22Rv1 (cell line): ENCODE data around the gene ZNF860.

Experiments used
- H3K27ac ChIP-seq: fragments of 450-650 bp; 2 replicates; pipeline ENCODE4 v1.5.1; 2017
- ZFX ChIP-seq: fragments of 450-650 bp; IDR thresholded peaks from 2 replicates; pipeline ENCODE4 v1.6.1; 2017; ENCODE audit warnings: antibody characterized with exemption, borderline replicate concordance
- TF ChIP-seq, protein P1 (sequence below): fragments of 450-650 bp; IDR thresholded peaks from 2 replicates; pipeline ENCODE4 v1.5.1; 2017; ENCODE audit warnings: mild to moderate bottlenecking

Gene ZNF860

DNA sequence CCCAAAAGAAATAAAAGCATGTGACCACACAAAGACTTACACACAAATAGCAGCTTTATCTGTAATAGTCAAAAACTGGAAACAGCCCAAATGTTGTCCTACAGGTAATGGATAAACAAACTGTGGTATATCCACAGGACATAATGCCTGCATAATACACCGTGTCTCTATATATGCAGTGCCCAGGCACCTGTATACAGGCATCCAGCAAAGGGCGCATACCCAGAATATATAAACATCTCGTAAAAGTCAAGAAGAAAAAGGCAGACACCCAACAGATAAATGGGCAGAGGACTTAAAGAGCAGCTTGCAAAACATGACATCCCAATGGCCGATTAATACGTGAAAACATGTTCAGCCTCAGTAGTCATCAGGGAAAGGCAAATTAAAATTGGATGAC is 7.7 kb upstream of the ZNF860 start:
- no peak overlapping the region for H3K27ac ChIP-seq
- no peak for TF ChIP-seq ZFX
- TF ChIP-seq, protein P1, sequence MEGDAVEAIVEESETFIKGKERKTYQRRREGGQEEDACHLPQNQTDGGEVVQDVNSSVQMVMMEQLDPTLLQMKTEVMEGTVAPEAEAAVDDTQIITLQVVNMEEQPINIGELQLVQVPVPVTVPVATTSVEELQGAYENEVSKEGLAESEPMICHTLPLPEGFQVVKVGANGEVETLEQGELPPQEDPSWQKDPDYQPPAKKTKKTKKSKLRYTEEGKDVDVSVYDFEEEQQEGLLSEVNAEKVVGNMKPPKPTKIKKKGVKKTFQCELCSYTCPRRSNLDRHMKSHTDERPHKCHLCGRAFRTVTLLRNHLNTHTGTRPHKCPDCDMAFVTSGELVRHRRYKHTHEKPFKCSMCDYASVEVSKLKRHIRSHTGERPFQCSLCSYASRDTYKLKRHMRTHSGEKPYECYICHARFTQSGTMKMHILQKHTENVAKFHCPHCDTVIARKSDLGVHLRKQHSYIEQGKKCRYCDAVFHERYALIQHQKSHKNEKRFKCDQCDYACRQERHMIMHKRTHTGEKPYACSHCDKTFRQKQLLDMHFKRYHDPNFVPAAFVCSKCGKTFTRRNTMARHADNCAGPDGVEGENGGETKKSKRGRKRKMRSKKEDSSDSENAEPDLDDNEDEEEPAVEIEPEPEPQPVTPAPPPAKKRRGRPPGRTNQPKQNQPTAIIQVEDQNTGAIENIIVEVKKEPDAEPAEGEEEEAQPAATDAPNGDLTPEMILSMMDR = no peak

DNA sequence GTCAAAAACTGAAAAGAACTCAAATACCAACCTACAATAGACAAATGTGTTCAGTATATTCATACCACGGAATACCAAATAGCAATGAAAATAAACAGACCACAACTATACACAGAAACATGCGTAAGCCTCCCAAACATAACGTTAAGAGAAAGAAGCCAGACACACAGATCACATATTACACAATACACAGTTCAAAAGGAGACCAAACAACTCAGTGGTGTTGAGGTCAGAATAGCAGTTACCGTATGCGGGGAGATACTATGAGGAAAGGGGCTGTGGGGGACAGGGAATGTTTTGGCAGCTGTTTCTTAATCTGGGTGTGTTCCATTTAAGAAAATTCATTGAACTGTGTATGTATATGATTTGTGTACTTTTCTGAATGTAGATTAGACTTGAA is 7.1 kb upstream of the ZNF860 start:
- TF ChIP-seq, protein P1 = no peak
- TF ChIP-seq ZFX = no peak
- H3K27ac ChIP-seq = no peak overlapping the region

DNA sequence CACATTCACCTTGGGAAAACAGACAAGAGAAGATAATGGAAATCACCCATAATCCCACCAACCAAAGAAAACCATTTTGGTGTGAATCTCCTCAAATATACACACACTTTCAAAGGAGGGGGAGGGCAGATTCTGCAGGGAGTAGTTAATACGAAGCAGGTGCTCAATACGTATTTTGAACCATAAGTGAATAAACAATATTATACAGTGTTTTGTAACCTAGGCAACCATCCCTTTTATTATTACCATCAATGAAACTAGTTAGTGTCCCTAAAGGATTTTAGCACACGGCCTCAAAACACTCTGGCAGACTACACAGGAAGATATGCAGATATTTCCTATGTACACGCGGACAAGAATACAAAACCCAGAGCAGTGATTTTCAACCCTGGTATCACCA is 6.6 kb upstream of the ZNF860 start:
- no peak overlapping the region for H3K27ac ChIP-seq
- TF ChIP-seq, protein P1 = no peak
- no peak for TF ChIP-seq ZFX

DNA sequence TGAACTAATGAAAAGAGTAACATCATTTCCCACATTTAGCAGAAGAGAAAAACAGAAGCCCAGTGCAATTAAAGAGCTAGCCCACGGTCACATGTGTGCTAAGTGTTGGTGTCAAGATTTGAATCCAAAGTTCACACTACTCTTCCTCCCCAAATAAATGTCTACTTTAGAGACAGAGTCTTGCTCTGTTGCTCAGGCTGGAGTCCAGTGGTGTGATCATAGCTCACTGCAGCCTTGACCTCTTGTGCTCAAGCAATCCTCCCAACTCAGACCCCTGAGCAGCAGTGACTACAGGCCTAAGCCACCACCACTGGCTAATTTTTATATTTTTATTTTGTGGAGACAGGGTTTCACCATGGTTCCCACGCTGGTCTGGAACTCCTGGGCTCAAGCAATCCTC is 5.2 kb upstream of the ZNF860 start:
- TF ChIP-seq ZFX = no peak
- TF ChIP-seq, protein P1 = no peak
- H3K27ac ChIP-seq = no peak overlapping the region

DNA sequence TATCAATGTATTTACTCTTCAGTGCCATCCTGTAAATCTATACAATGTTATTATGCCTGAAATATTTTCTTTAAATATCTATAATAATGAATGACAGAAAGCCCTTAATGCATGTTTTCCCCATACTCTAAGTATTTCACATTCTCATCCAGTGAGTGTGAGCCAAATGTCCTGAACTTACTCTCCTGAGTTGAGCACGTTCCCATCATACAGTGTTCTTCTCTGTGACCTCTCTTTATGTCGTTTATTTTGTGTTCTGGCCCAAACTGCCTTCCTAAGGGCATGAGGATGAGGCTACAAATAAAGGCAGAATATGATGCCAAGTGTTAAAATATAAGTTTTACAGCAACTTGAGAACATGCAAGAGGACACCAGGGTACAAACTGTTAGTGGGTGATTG is 3.8 kb upstream of the ZNF860 start:
- no peak overlapping the region for H3K27ac ChIP-seq
- TF ChIP-seq ZFX = no peak
- TF ChIP-seq, protein P1 = no peak

- TF ChIP-seq, protein P1 = no peak
- no peak for TF ChIP-seq ZFX
- no peak overlapping the region for H3K27ac ChIP-seq
Measured at GRCh38 chr3:31978553-31978952, 3.0 kb upstream of the ZNF860 start.

- H3K27ac ChIP-seq = no peak overlapping the region
- TF ChIP-seq, protein P1 = no peak
- no peak for TF ChIP-seq ZFX
Measured at GRCh38 chr3:31979001-31979697, 2.4 kb upstream of the ZNF860 start.
